ENCODE data around the gene S100A10.

Gene S100A10

DNA sequence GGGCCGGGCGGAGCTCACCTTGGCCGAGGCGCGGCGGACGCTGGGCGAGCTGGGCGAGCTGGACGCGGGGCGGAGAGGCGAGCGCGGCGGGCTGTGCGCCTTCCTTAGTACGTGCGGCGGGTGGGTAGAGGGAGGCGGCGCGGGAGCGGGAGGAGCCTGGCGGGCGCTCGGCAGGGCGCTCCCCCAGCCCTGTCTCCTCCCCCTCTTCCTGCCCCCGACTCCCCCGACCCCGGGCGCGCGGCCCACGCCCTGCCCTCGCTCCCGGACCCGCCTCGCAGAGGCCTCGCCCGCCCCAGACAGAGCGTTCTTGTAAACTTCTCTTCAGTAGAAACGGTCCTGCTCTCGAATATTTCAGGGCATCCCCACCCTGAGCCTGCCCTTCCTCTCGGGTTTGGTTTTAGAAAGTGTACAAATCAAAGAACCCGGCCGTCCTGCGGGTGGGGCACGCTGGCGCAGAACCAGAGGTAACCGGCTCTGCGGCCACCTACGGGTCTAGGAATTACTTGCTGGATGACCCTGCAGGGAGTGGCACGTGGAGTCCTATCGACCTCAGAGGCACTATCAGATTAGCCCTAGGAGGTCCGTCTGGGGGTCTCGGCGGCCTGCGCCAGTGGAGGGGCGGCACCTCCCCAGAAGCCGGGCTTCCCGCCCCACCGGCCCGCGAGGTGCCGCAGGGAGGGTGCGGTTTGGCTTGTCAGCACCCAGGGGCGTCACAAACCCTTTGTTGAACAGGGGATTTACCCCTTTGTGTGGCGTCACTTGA, at the start of gene S100A10:
S100A10 (minus strand) TSS at position 126 of the 763 bp plus-strand sequence. CDS start 7,629 bp downstream, outside the sequence.
- peak in 10 of 56 donors; percentile 5 to 56 (median 27) for DNase-seq

GRCh38 chr1:152042030-152042429, 48.4 kb upstream of the S100A10 start:
- DNase-seq, result no peak

DNA sequence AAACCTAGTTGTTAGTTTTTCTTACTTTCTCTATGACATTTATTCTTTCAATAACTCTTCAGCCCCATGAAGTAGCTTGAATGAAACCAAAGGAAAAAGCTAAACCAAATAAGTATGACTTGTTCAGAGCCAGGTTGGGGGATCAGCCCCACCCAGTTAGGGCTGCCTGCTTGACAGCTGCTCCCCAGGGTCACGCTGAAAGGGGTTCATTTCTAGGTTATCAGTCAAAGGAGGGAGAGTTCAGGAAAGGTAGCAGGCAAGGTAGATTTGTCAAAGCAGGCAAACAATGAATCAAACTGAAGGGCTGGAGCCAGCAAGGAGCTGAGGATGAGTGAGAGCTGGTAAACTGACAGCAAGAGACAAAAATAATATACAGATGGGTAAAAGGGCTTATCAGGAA, 46.2 kb upstream of the S100A10 start:
- no peak for DNase-seq

GRCh38 chr1:152039461-152039860, 45.8 kb upstream of the S100A10 start:
- DNase-seq, result no peak

DNA sequence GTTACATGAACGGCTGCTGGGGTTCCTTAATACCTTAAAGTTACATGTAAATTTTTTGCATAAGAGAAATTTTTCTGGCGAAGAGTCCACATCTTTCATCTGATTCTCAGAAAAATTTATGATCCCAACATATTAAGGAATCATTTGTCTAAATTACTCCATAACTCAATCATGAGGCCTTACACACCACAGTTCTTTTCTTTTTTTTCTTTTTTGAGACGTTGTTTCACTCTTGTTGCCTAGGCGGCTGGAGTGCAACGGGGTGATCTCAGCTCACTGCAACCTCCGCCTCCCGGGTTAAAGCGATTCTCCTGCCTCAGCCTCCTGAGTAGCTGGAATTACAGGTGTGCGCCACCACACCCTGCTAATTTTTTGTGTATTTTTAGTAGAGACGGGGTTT, 45.2 kb upstream of the S100A10 start:
- no peak for DNase-seq

GRCh38 chr1:152036267-152037216, 42.9 kb upstream of the S100A10 start, which contains the start of gene S100A11:
Gene S100A11 (minus strand): TSS chr1:152037004. CDS start chr1:152036915, 89 bp downstream.
- peak in 31 of 56 donors; percentile 1 to 51 (median 10) for DNase-seq

- no peak for DNase-seq
Measured at GRCh38 chr1:152035539-152036266, 42.0 kb upstream of the S100A10 start.

DNA sequence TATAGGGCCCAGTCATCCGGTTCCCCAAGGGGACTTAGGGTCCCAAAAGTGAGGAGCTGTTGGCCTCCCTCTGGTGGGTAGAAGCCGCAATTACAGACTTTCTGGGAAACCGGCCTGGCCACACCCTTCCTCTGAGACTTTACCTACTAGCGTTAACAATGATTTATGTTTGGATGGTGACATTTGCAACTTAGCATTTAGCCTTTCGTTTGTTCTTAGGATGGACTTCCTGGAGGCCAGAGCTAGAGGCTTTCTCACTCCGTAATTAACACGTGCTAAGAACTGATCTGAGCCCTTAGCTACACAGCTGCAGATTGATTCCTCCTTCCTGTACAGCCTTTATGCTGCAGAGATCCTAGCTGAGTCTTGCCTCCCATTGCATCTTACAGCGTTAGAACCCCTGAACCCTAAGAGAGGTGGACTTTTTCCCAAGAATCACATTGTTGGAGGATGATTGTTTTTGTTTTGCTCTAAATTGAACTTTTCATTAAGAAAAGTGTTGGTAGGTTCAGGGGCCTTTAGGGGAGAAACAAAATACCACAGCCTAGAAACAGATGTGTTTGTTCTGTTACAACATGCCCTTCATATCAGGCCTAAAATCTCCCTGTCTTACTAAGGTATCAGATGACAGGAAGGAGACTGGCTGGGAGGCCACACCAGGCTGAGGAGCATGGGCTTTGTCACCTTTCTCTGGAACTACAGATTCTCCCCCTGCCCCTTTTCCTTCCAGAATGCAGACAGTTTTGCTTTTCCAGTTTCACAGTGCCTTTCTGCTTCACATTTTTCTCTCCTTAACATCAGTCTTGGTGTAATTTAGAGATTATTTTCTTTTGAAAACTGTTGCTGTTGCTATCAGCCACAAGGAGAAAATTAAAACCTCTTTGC, 41.2 kb upstream of the S100A10 start:
- no peak for DNase-seq

- no peak for DNase-seq
Measured at GRCh38 chr1:152034324-152034653, 40.6 kb upstream of the S100A10 start.

DNA sequence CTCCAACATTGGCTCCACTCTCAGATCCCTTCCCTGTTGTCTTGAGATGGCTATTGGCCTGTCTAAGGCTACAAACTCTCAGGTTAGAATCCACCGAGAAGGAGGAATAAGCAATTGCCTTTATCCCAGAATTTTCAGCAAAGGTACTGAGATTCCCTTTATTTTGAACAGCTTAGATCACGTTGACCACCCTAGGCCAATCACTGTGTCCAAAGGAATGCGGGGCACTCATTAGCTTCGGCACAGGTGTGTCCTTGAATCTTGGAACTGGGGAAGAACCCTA, 36.2 kb upstream of the S100A10 start:
- DNase-seq, result no peak

DNA sequence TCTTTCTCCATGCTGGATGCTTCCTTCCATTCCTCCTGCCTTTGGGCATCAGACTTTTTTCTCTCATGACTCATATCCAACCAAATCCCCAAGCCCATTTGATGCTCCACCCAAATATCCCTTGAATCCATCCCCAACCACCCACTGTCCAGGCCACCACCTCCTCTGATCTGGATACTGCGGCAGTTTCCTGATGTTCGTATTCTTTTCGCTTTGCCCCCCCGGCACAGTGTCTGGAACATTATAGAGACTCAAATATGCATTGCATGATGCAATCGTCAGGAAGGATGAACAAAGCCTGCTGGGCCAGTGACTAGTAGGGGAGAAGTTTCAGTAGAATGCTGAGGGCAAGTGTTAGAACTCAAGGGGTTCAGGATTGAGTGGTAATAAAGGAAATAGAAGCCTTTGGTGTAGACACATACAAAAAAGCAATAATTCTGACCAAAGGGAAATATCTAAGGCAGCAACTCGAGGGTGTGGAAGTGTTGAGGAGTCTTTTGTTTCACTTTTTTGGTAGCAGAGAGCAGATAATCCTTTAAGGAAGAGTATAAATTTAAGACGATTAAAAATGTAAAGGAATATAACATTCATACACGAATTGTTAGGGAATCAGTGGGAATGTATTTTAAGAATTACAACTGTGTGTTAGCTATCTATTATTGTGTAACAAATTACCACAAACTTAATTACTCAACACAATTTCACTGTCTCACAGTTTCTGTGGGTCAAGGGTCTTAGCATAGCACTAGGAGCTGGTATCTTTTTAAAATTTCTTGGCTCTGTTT, 35.7 kb upstream of the S100A10 start:
- no peak for DNase-seq

DNA sequence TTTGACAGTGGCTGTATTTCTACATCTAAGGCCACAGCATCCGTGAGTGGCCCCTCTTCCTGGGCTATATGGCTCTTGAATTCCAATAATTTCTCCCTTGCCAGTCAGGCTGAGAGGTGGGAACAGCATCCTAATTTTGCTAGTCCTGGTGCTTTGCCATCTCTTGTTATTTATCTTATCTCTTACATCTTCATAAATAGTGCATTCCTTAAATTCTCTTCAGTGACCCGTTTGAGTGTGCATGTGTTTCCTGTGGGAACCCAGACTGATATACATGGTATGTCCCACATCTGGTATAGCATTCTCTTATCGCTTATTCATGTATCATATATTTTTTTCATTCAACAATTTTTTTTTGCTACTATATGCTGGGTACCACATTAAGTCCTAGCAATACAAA, 33.2 kb upstream of the S100A10 start:
- no peak for DNase-seq

DNA sequence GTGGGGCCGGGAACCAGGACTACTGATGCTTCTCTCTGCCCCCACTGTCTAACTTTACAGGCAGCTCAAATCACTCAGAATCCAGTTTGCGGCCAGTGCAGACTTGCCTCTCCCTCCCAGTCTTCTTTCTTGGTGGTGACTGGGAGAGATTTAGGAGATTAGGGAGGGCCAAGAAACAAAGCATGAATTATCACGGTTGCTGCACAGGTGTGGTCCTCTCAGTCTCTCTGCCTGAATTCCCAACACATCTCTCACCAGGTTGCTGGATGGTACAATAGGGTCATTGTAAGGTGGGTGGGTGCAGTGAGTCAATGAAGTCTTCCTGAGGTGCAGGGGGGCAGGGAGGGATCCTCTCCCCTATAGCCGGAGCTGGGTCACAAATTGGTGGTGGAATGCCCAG, 30.6 kb upstream of the S100A10 start:
- DNase-seq, result no peak

- DNase-seq, result no peak
Measured at GRCh38 chr1:152023221-152023620, 29.6 kb upstream of the S100A10 start.

- DNase-seq, result no peak
Measured at GRCh38 chr1:152022474-152022873, 28.8 kb upstream of the S100A10 start.

DNA sequence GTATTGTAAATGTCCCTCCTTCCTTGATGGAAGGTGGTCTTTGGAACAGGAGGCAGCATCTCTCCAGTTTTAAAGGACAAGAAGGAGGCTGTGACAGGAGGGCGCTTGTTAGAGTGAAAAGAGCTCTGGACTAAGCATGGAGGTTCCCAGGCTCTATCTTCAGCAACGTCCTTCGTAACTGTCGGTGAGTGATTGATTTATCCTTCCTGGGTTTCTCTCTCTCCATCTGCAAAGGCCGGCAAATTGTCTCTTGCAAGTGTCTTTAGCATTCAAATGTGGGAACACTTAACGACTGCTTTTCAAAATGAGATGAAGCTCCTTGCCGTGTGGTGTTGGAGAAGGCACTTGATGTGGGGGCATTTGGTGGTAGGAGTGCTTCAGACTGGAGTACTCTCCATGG, 27.9 kb upstream of the S100A10 start:
- DNase-seq, result no peak

DNA sequence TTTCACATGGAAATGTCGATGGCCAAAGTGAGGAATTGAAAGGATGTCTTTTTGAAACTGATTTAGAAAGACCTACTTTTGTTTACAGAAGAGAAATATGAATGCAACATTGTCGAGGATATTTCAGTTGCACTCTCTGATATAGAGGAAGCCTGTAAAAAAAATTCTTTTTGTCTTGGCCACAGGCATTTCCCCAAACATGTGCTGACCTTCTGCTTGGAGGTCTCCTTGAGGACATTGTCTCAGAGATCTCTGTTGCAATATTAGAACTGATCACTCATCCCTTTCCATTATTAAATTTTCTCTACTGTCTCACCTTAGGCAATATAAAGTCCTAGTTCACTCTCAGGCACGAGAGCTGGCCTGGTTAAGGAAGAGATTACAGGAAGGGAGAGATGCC, 27.2 kb upstream of the S100A10 start:
- DNase-seq, result no peak

DNA sequence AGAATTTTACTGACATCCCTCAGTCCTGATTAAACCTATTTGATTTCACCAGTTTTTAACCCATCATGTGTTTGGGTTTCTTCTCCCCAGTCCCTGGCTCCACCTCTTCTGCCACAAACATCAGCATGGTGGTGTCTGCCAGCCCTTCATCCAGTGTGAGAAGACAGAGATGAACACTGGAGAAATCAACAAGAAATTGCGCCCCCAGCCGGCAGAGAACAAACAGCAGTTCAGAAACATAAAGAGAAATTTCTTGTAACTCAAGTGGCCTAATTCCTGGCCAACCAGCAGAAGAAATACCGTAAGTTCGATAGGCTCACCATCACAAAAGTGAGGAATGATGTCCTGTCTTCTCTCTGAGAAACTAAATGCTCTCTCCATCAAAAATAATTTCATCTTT, 24.9 kb upstream of the S100A10 start:
- no peak for DNase-seq

DNA sequence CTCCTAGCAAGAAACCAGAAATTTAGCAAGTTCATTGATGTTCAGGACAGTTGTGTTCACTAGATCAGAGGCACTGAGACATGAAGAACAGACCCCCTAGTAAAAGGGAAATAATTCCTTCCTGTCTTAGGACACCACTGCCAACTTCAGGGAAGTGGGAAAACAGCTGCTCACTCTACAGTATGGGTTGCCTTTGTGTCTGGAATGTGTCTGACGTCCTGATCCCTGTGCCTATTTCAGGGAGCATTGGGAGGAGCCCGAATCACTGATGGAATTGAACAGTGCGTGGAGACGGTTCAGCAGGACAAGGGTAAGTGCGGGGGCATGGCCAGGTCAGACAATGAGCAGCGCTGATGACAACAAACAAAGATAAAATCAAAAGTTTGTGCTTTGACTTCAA, 22.1 kb upstream of the S100A10 start:
- DNase-seq, result no peak

DNA sequence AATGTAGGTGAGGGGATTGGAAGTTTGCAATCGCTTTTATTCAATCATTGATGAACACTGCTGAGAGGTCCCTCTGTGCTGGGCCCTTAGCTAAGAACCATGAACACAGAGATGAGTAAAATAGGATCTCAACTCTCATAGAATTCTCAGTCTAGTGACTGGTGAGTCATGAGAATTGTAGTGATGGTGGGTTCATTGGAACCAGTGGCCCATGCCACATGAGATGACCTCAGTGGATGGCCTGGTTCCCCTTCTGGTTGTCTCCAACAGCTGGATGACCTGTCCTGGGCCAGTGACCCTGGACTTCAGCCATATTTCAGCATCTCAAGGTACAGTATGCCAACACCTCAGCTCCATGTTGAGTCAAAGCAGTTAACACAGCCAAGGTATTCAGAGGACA, 21.3 kb upstream of the S100A10 start:
- no peak for DNase-seq
